Measurements from ENCODE around the gene UNC5CL. TPM values are rescaled to one million over a fixed set of nuclear protein-coding genes. Genes with fewer than 3 reads are reported as not detected.

Gene UNC5CL
- total RNA-seq, 1 experiment from 2014 or later = 1.1 TPM

DNA sequence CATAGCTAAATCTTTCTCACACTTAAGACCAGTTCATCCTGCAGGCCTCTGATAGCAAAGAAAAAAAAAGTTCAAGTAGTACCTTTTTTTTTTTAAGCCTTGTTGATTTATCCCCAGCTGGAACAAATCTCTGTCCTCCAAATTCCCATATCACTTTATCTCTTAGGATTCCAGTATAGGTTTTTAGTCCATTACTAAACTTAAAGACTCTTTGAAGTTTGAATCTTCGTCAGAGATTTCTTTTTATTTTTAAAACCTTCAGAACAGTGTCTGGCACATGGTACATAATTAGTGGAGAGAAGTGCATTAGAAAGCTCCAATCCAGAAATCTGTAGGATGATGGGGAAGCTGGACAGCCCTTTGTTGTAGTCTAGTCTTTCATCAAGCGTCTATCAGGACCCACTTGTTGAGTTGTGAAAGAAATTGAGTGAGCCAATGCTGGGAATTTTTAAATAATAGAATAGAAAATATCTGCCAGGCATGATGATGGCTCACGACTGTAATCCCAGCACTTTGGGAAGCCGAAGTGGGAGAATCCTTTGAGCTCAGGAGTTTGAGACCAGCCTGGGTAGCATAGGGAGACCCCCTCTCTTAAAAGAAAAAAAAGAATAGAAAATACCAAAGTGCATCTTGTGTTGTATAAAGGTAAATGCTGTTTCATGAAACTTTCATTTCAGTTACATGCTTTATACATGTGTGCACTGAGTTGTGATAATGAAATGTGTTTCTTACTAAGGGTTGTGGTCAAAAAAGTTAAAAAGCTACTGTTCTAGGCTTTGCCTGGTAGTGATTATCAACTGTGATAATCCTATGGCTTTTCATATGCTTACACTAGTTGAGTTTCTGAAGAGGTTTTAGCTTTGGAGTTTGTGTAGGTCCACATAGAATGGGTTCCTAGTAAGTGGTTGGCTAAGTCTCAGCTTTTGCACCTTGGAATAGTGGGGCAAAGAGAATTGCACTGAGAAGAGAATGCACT is 36.9 kb upstream of the UNC5CL start:
- DNase-seq = no peak
- H2AFZ ChIP-seq (ENCODE audit: low read length) = peak overlapping the region; percentile 6; the same call in 1 of the 2 replicates
- H3K79me2 ChIP-seq (ENCODE audit: low read length) = peaks cover 84% of the 10 kb centered on the region
- peak overlapping the region; percentile 98 for H3K9ac ChIP-seq (ENCODE audit: low read length)
- H3K9me3 ChIP-seq (ENCODE audit: low read length) = no peaks in the 10 kb centered on the region
- H4K20me1 ChIP-seq (ENCODE audit: insufficient read depth, low read depth, low read length) = no peaks in the 10 kb centered on the region
- peak overlapping the region; percentile 89 for H3K4me2 ChIP-seq (ENCODE audit: low read depth, low read length, poor library complexity, severe bottlenecking)
- 0 out of 2 replicates have a peak overlapping the region, but pooled peaks have one; percentile 77 for H3K4me3 ChIP-seq (ENCODE audit: low read length)
- H3K27ac ChIP-seq (ENCODE audit: low read length) = peak overlapping the region; percentile 94
- H3K4me1 ChIP-seq (ENCODE audit: low read length) = peaks cover 41% of the 10 kb centered on the region
- H3K36me3 ChIP-seq (ENCODE audit: insufficient read depth, low read length) = peaks cover 19% of the 10 kb centered on the region
- H3K9me2 ChIP-seq (replicated peaks; ENCODE audit: insufficient read depth, low read length) = no peaks in the 10 kb centered on the region
- H3K27me3 ChIP-seq (ENCODE audit: low read length) = no peaks in the 10 kb centered on the region

DNA sequence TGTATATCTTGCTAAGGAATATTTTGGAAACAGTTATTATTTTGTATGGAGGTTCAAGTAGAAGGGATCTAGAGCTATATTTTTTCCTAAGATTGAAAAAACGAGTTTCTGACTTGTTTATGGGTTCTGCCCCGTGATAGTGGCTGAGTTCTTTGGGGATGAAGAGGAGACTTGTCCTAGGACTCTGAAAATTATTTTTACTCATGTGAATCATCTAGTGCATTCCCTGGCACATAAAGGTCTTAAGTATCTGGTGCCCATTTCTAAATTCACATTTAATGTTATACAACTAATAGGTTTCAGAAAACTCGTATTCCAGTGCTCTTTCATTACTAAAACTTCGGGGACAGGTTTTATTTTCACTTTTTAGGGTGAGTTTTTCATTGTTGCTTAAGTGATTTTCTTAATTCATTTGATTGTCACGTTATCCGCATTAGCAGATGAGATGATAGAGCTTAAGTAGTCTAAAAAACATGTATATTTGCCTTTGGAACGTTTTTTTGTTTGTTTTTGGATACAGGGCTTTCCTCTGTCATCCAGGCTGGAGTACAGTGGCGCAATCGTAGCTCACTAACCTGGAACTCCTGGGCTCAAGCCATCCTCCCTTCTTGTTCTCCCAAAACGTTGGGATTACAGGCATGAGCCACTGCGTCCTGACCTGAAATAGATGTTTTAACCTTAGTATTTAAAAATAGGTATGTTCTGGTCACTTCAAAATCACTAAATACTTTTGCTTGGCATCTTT is 35.8 kb upstream of the UNC5CL start:
- Histone ChIP-seq H3K9me3 (ENCODE audit: low read length) (no peaks in the 10 kb centered on the region), H3K27ac (ENCODE audit: low read length) (peak overlapping the region; percentile 94), H3K9me2 (replicated peaks; ENCODE audit: insufficient read depth, low read length) (no peaks in the 10 kb centered on the region), H4K20me1 (ENCODE audit: insufficient read depth, low read depth, low read length) (no peaks in the 10 kb centered on the region), H3K4me2 (ENCODE audit: low read depth, low read length, poor library complexity, severe bottlenecking) (peak overlapping the region; percentile 89), H3K9ac (ENCODE audit: low read length) (peak overlapping the region; percentile 98), H3K4me3 (ENCODE audit: low read length) (peak overlapping the region; percentile 77), H3K79me2 (ENCODE audit: low read length) (peaks cover 82% of the 10 kb centered on the region), H3K4me1 (ENCODE audit: low read length) (peaks cover 50% of the 10 kb centered on the region), H3K36me3 (ENCODE audit: insufficient read depth, low read length) (peaks cover 16% of the 10 kb centered on the region), H2AFZ (ENCODE audit: low read length) (no peak overlapping the region), H3K27me3 (ENCODE audit: low read length) (no peaks in the 10 kb centered on the region)
- DNase-seq = no peak

DNA sequence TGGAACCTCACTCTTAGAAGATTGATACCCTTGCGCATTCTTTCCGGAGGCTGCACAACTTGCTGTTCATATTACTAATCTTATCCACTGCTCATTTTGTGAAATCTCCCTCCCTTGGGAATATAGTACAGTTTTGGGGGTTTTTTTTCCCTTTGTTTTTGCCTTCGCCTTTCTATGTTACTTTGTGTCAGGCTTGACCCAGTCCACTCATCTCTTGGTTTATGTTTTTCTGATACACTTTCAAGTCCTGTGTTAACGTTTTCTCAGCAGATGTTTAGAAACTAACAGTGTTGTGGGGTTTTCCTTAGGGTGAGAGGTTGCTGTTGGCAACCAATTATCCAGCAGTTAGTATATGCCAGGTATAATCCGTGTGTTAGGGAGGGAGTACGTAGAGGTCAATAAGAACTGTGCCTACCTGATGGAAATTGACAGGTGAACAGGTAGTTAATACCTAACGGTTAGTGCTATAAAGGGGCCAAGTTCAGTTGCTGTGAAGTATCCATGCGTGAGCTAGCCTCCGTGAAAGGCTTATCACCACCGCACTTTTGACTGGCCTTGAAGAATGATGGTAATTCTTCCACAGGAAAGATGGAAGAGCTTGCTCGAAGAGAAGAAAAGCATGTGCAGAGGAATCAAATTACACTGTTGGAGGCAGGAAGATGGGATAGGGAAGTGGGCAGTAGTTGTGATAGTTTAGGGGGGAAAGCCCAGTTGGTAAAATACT is 35.1 kb upstream of the UNC5CL start:
- H3K9me2 ChIP-seq (replicated peaks; ENCODE audit: insufficient read depth, low read length) = no peaks in the 10 kb centered on the region
- peak overlapping the region; percentile 77 for H3K4me3 ChIP-seq (ENCODE audit: low read length)
- DNase-seq = peak; percentile 62
- H3K4me1 ChIP-seq (ENCODE audit: low read length) = peaks cover 50% of the 10 kb centered on the region
- peak overlapping the region; percentile 98 for H3K9ac ChIP-seq (ENCODE audit: low read length)
- peaks cover 16% of the 10 kb centered on the region for H3K36me3 ChIP-seq (ENCODE audit: insufficient read depth, low read length)
- peak overlapping the region; percentile 89 for H3K4me2 ChIP-seq (ENCODE audit: low read depth, low read length, poor library complexity, severe bottlenecking)
- H3K27ac ChIP-seq (ENCODE audit: low read length) = peak overlapping the region; percentile 94
- no peaks in the 10 kb centered on the region for H4K20me1 ChIP-seq (ENCODE audit: insufficient read depth, low read depth, low read length)
- no peak overlapping the region for H2AFZ ChIP-seq (ENCODE audit: low read length)
- H3K27me3 ChIP-seq (ENCODE audit: low read length) = no peaks in the 10 kb centered on the region
- H3K79me2 ChIP-seq (ENCODE audit: low read length) = peaks cover 75% of the 10 kb centered on the region
- H3K9me3 ChIP-seq (ENCODE audit: low read length) = no peaks in the 10 kb centered on the region

DNA sequence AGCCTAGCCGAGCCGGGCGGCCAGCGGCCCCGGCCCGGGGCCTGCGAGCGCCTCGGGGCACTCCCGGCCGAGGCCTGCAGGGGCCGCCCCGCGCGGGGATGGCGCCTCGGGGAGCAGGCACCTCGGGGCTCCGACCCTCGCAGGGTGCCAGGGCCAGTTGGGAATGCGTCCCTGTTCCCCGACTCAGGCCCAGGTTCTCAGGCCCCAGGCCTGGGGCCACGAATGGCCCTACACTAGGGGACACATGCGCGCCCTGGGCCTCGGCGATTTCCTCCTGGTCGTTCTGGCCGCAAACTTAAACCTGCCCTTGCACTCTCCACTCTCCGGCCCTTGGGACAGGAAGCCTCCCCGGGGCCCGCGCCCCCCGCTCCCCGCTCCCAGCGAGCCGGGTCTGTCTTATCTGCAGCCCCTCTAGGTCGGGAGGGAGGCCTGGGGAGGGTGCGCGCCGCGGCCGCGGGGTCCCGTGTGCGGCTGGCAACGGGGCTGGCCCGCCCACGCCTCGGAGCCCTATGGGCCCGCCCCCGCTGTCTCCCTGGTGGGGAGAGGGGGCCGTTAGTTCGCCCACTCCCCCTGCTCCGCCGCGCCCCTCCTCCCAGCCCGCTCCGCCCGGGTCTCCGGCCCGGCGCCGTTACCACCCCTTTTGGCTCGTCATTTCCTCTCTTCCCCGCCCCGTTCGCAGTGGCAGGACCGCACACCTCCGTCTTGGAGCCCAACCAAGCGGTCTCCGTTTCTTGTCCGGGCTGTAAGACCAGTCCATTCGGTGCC is 34.4 kb upstream of the UNC5CL start:
- Histone ChIP-seq H4K20me1 (ENCODE audit: insufficient read depth, low read depth, low read length) (no peaks in the 10 kb centered on the region), H3K79me2 (ENCODE audit: low read length) (peaks cover 67% of the 10 kb centered on the region), H2AFZ (ENCODE audit: low read length) (no peak overlapping the region), H3K36me3 (ENCODE audit: insufficient read depth, low read length) (peaks cover 12% of the 10 kb centered on the region), H3K27ac (ENCODE audit: low read length) (peak overlapping the region; percentile 94), H3K9me2 (replicated peaks; ENCODE audit: insufficient read depth, low read length) (no peaks in the 10 kb centered on the region), H3K4me2 (ENCODE audit: low read depth, low read length, poor library complexity, severe bottlenecking) (peak overlapping the region; percentile 89), H3K4me1 (ENCODE audit: low read length) (peaks cover 50% of the 10 kb centered on the region), H3K27me3 (ENCODE audit: low read length) (no peaks in the 10 kb centered on the region), H3K9me3 (ENCODE audit: low read length) (no peaks in the 10 kb centered on the region), H3K9ac (ENCODE audit: low read length) (peak overlapping the region; percentile 98), H3K4me3 (ENCODE audit: low read length) (peak overlapping the region; percentile 77)
- DNase-seq = peak; percentile 96

DNA sequence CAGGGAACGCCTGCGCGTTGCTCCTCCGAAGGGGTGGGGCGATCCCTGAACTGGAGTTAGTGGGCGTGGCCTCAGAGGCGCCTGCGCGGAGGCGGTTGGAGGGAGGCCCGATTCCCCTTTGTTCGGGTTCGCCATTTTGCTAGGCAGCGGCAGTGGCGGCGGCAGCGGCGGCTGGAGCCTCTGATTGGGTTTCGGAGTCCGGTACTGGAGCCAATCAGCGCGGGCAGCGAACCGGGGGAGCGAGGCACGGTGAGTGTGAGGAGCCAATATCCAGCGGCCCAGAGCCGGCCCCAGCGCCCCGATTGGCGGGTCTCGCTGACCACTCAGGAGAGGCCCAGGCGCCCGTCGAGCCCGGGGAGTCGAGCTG is 33.8 kb upstream of the UNC5CL start, which contains the start of gene NFYA:
Gene NFYA, plus strand, starts transcription at position 139 of the 367 bp plus-strand sequence. CDS start 6,116 bp downstream, outside the sequence.
- DNase-seq = no peak
- Histone ChIP-seq H3K27me3 (ENCODE audit: low read length) (no peaks in the 10 kb centered on the region), H3K36me3 (ENCODE audit: insufficient read depth, low read length) (peaks cover 12% of the 10 kb centered on the region), H3K4me2 (ENCODE audit: low read depth, low read length, poor library complexity, severe bottlenecking) (peak within 1 kb of the TSS; percentile 89), H3K4me3 (ENCODE audit: low read length) (peak within 1 kb of the TSS; percentile 89), H3K9me3 (ENCODE audit: low read length) (no peaks in the 10 kb centered on the region), H3K9ac (ENCODE audit: low read length) (peak within 1 kb of the TSS; percentile 98), H4K20me1 (ENCODE audit: insufficient read depth, low read depth, low read length) (no peaks in the 10 kb centered on the region), H3K9me2 (replicated peaks; ENCODE audit: insufficient read depth, low read length) (no peaks in the 10 kb centered on the region), H3K27ac (ENCODE audit: low read length) (peak within 1 kb of the TSS; percentile 94), H3K4me1 (ENCODE audit: low read length) (peaks cover 50% of the 10 kb centered on the region), H2AFZ (ENCODE audit: low read length) (0 out of 2 replicates have a peak within 1 kb of the TSS, but pooled peaks have one; percentile 46), H3K79me2 (ENCODE audit: low read length) (peaks cover 62% of the 10 kb centered on the region)

DNA sequence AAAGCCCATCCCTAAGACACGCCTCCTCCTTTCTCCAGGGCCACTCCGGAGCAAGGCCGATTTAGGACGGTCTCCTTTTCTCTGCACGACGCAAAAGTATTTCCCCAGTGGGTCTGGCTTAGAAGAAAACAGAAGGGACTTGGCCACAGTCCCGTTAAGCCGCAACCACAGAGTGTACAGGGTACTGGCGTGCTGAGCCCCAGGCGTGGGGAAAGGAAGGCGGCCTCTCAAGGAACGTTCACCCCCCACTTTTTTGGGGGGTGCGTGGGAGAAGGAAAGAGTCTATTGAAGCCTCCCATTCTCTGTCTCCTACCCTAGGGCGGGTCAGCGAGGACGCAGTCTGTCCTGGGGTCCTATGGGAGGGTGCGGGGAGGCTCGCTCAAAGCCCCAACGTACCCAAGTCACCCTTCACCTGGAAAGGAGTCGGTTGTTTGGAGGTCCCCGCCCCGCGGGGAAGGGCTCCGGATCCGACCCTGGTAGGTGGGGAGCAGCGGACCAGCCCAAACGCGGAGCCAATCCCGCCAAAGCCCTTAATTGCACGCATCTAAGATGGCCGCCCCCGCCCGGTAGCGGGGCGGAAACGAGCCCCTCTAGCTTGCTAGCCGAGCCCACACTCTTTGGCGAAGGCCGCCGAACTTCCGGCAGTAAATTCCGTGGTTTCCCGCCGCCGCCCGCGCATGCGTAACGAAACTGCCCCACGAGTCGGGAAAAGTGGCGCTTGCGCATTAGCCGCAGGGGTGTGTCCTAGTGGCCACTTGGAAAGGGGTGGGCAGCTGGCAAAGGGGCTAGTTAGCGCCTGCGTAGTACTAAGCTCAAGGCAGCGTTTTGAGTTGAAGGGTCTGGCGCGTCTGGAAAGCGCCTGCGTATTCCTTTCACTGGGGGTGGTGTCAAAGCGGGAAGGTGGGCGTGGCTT is 33.2 kb upstream of the UNC5CL start, which contains the start of gene OARD1:
Gene OARD1, minus strand, starts transcription at position 434 of the 913 bp plus-strand sequence. CDS start 722 bp downstream, outside the sequence.
- Histone ChIP-seq H4K20me1 (ENCODE audit: insufficient read depth, low read depth, low read length) (no peaks in the 10 kb centered on the region), H3K9me3 (ENCODE audit: low read length) (no peaks in the 10 kb centered on the region), H3K4me3 (ENCODE audit: low read length) (peak within 1 kb of the TSS; percentile 89), H3K27me3 (ENCODE audit: low read length) (no peaks in the 10 kb centered on the region), H3K79me2 (ENCODE audit: low read length) (peaks cover 55% of the 10 kb centered on the region), H3K9ac (ENCODE audit: low read length) (peak within 1 kb of the TSS; percentile 98), H3K27ac (ENCODE audit: low read length) (peak within 1 kb of the TSS; percentile 94), H3K9me2 (replicated peaks; ENCODE audit: insufficient read depth, low read length) (no peaks in the 10 kb centered on the region), H3K4me1 (ENCODE audit: low read length) (peaks cover 45% of the 10 kb centered on the region), H3K4me2 (ENCODE audit: low read depth, low read length, poor library complexity, severe bottlenecking) (peak within 1 kb of the TSS; percentile 89), H3K36me3 (ENCODE audit: insufficient read depth, low read length) (peaks cover 12% of the 10 kb centered on the region), H2AFZ (ENCODE audit: low read length) (peak within 1 kb of the TSS; percentile 62)
- DNase-seq = peak; percentile 100
